Neutrophil (primary cell): ENCODE data around the gene VSTM2L.

Experiments used
- H3K27ac ChIP-seq: fragments of 200-600 bp; sonication (generic); 2 replicates; pipeline ENCODE4 v1.5.1; 2016; ENCODE audit warnings: mild to moderate bottlenecking, moderate library complexity
- H3K27me3 ChIP-seq: fragments of 200-600 bp; sonication (generic); 2 replicates; pipeline ENCODE4 v1.6.0; 2016; ENCODE audit warnings: mild to moderate bottlenecking
- H3K36me3 ChIP-seq: fragments of 200-600 bp; sonication (generic); 2 replicates; pipeline ENCODE4 v1.5.1; 2017
- H3K4me1 ChIP-seq, 2 experiments: fragments of 200-600 bp in 1 of 2; sonication (generic) in 1 of 2; 1 replicate in 1 of 2; 2 replicates in 1 of 2; pipeline versions ENCODE4 v1.5.1 to v1.6.1; 2013 to 2016; ENCODE audit warnings: low read depth in 1 of 2, low read length in 1 of 2, mild to moderate bottlenecking in 1 of 2, moderate library complexity in 1 of 2; ENCODE audit not compliant: control insufficient read depth in 1 of 2, insufficient read depth in 1 of 2
- H3K4me3 ChIP-seq, 2 experiments: fragments of 200-600 bp in 1 of 2; sonication (generic) in 1 of 2; 1 replicate in 1 of 2; 2 replicates in 1 of 2; pipeline ENCODE4 v1.5.1; 2013 to 2016; ENCODE audit warnings: low read depth in 1 of 2, low read length in 1 of 2, mild to moderate bottlenecking in 1 of 2, moderate library complexity in 1 of 2
- H3K9me3 ChIP-seq: fragments of 200-600 bp; sonication (generic); 2 replicates; pipeline ENCODE4 v1.5.1; 2016
- CTCF ChIP-seq: fragments of 200-600 bp; sonication (generic); IDR thresholded peaks from 2 replicates; pipeline ENCODE4 v1.5.1; 2016; ENCODE audit warnings: antibody characterized with exemption

VSTM2L gene

GRCh38 chr20:37880726-37881591, 22.0 kb upstream of the VSTM2L start:
- H3K9me3 ChIP-seq = no peaks in the 10 kb centered on the region
- no peak overlapping the region for H3K4me3 ChIP-seq
- no peaks in the 10 kb centered on the region for H3K4me1 ChIP-seq
- no peaks in the 10 kb centered on the region for H3K36me3 ChIP-seq
- H3K27ac ChIP-seq = no peak overlapping the region
- no peaks in the 10 kb centered on the region for H3K27me3 ChIP-seq
- no peak for TF ChIP-seq CTCF

GRCh38 chr20:37881601-37882343, 21.2 kb upstream of the VSTM2L start:
- Histone ChIP-seq H3K4me3 (no peak overlapping the region), H3K27me3 (no peaks in the 10 kb centered on the region), H3K4me1 (no peaks in the 10 kb centered on the region), H3K9me3 (no peaks in the 10 kb centered on the region), H3K27ac (no peak overlapping the region), H3K36me3 (no peaks in the 10 kb centered on the region)
- no peak for TF ChIP-seq CTCF

- no peak for TF ChIP-seq CTCF
- Histone ChIP-seq H3K4me3 (no peak overlapping the region), H3K27ac (no peak overlapping the region), H3K4me1 (no peaks in the 10 kb centered on the region), H3K36me3 (no peaks in the 10 kb centered on the region), H3K27me3 (no peaks in the 10 kb centered on the region), H3K9me3 (no peaks in the 10 kb centered on the region)
These were observed 19.8 kb upstream of the VSTM2L start for GRCh38 chr20:37882961-37883712.

- Histone ChIP-seq H3K36me3 (no peaks in the 10 kb centered on the region), H3K9me3 (no peaks in the 10 kb centered on the region), H3K4me3 (no peak overlapping the region), H3K27me3 (no peaks in the 10 kb centered on the region), H3K27ac (no peak overlapping the region), H3K4me1 (no peaks in the 10 kb centered on the region)
- no peak for TF ChIP-seq CTCF
These were observed 17.9 kb upstream of the VSTM2L start for GRCh38 chr20:37885042-37885441.

GRCh38 chr20:37885593-37886503, 17.1 kb upstream of the VSTM2L start:
- Histone ChIP-seq H3K4me1 (no peaks in the 10 kb centered on the region), H3K9me3 (no peaks in the 10 kb centered on the region), H3K36me3 (no peaks in the 10 kb centered on the region), H3K4me3 (no peak overlapping the region), H3K27ac (no peak overlapping the region), H3K27me3 (no peaks in the 10 kb centered on the region)
- no peak for TF ChIP-seq CTCF
